H1 (cell line): ENCODE data around the gene PORCN. TPM values are rescaled to one million over a fixed set of nuclear protein-coding genes. Genes with fewer than 3 reads are reported as not detected.

ENCODE experiments used
- CTCF ChIA-PET: fragments of 300-600 bp; sonication (Branson Sonifier 250); formaldehyde crosslinking; loops from one replicate; lab custom pipeline; 2021; ENCODE audit not compliant: partially characterized antibody; lab: Charles Lee
- POLR2A ChIA-PET: fragments of 300-600 bp; sonication (Branson Sonifier 250); formaldehyde crosslinking; loops from one replicate; lab custom pipeline; 2021; ENCODE audit warnings: inconsistent platforms; ENCODE audit not compliant: partially characterized antibody; lab: Charles Lee
- DNase-seq, 2 experiments: peaks; one replicate each; pipeline versions ENCODE4 v3.0.0 to v3.0.0-alpha.2; 2010 to 2022; ENCODE audit warnings: low spot score in 2 of 2, low read depth in 1 of 2, mixed read lengths in 1 of 2
- FAIRE-seq: peaks from 2 replicates; lab custom pipeline; 2011; peaks lifted over from hg19 to GRCh38; lab: Jason Lieb, UNC
- H2AFZ ChIP-seq: 2 replicates; pipeline ENCODE4 v1.8.1; 2012; ENCODE audit warnings: low read length, inconsistent platforms
- H2AK5ac ChIP-seq: 2 replicates; pipeline ENCODE4 v1.6.1; 2013; ENCODE audit warnings: low read depth, low read length
- H2BK120ac ChIP-seq: replicated peaks from 2 replicates; pipeline ENCODE3; 2013; ENCODE audit warnings: low read depth, low read length, inconsistent platforms
- H2BK12ac ChIP-seq: 2 replicates; pipeline ENCODE4 v1.6.1; 2013; ENCODE audit warnings: low read depth, low read length
- H2BK15ac ChIP-seq: 2 replicates; pipeline ENCODE4 v1.6.1; 2013; ENCODE audit warnings: low read length
- H2BK20ac ChIP-seq: 2 replicates; pipeline ENCODE4 v1.6.1; 2013; ENCODE audit warnings: low read length
- H2BK5ac ChIP-seq: 2 replicates; pipeline ENCODE4 v1.6.1; 2013; ENCODE audit warnings: low read depth, low read length
- H3K14ac ChIP-seq: 2 replicates; pipeline ENCODE4 v1.6.1; 2013; ENCODE audit warnings: inconsistent platforms; ENCODE audit not compliant: insufficient read length
- H3K18ac ChIP-seq: 2 replicates; pipeline ENCODE4 v1.6.1; 2013; ENCODE audit warnings: low read length; ENCODE audit errors: extremely low read depth
- H3K23ac ChIP-seq: 2 replicates; pipeline ENCODE4 v1.6.1; 2013; ENCODE audit warnings: inconsistent platforms; ENCODE audit not compliant: insufficient read length
- H3K23me2 ChIP-seq: 2 replicates; pipeline ENCODE4 v1.6.1; 2013; ENCODE audit warnings: low read depth, low read length
- H3K27ac ChIP-seq: 2 replicates; pipeline ENCODE4 v1.6.1; 2011; ENCODE audit warnings: low read depth, low read length, inconsistent platforms
- H3K27me3 ChIP-seq, 4 experiments: replicated peaks in 1 of 4; 1 replicate in 1 of 4; 2 replicates in 3 of 4; pipeline versions ENCODE4 v1.6.1 to v1.8.1; 2011 to 2013; ENCODE audit warnings: low read length in 3 of 4, mild to moderate bottlenecking in 3 of 4, inconsistent platforms in 2 of 4, mixed read lengths in 2 of 4, moderate library complexity in 1 of 4; ENCODE audit not compliant: control insufficient read depth in 3 of 4, insufficient read depth in 3 of 4; ENCODE audit errors: extremely low read depth in 1 of 4
- H3K36me3 ChIP-seq, 4 experiments: 2 replicates each; pipeline versions ENCODE4 v1.6.1 to v1.8.1; 2011 to 2013; ENCODE audit warnings: mild to moderate bottlenecking in 4 of 4, low read length in 3 of 4, moderate library complexity in 2 of 4, control low read depth in 1 of 4, inconsistent platforms in 1 of 4; ENCODE audit not compliant: insufficient read depth in 4 of 4, control insufficient read depth in 2 of 4
- H3K4ac ChIP-seq: replicated peaks from 2 replicates; pipeline ENCODE3; 2013; ENCODE audit warnings: low read length, low read depth, mixed read lengths, inconsistent platforms; ENCODE audit not compliant: insufficient read length
- H3K4me1 ChIP-seq, 4 experiments: replicated peaks in 1 of 4; 1 replicate in 1 of 4; 2 replicates in 3 of 4; pipeline versions ENCODE4 v1.6.1 to v1.8.1; 2011 to 2013; ENCODE audit warnings: low read length in 3 of 4, inconsistent platforms in 2 of 4, mixed read lengths in 1 of 4; ENCODE audit not compliant: insufficient read depth in 4 of 4, control insufficient read depth in 3 of 4
- H3K4me2 ChIP-seq, 2 experiments: 2 replicates each; pipeline versions ENCODE4 v1.6.1 to v1.8.1; 2011 to 2013; ENCODE audit warnings: low read depth in 2 of 2, low read length in 2 of 2, control low read depth in 1 of 2, inconsistent platforms in 1 of 2, mild to moderate bottlenecking in 1 of 2; ENCODE audit not compliant: insufficient read depth in 1 of 2
- H3K4me3 ChIP-seq, 4 experiments: fragments of 200-600, 300-600 bp in 1 of 4; sonication (generic), shearing (Covaris generic), sonication (Bioruptor Twin) in 1 of 4; 2 replicates each; pipeline versions ENCODE4 v1.5.1 to v1.8.1; 2011 to 2016; ENCODE audit warnings: low read length in 4 of 4, low read depth in 3 of 4, control low read depth in 2 of 4, inconsistent platforms in 2 of 4, mild to moderate bottlenecking in 2 of 4, mixed read lengths in 1 of 4, moderate library complexity in 1 of 4; ENCODE audit not compliant: insufficient read depth in 2 of 4; ENCODE audit errors: extremely low read depth in 1 of 4
- H3K56ac ChIP-seq: replicated peaks from 2 replicates; pipeline ENCODE3; 2013; ENCODE audit warnings: low read depth, mild to moderate bottlenecking, mixed read lengths, low read length, inconsistent platforms; ENCODE audit not compliant: insufficient read length
- H3K79me1 ChIP-seq: 2 replicates; pipeline ENCODE4 v1.6.1; 2013; ENCODE audit warnings: low read depth, low read length, control low read depth
- H3K79me2 ChIP-seq, 2 experiments: 2 replicates each; pipeline versions ENCODE4 v1.6.1 to v1.8.1; 2012 to 2013; ENCODE audit warnings: low read length in 2 of 2, mild to moderate bottlenecking in 2 of 2, inconsistent platforms in 1 of 2; ENCODE audit not compliant: insufficient read depth in 2 of 2, control insufficient read depth in 1 of 2
- H3K9ac ChIP-seq, 4 experiments: replicated peaks in 1 of 4; 1 replicate in 1 of 4; 2 replicates in 3 of 4; pipeline versions ENCODE4 v1.6.1 to v1.8.1; 2011 to 2013; ENCODE audit warnings: low read depth in 3 of 4, low read length in 3 of 4, control low read depth in 2 of 4, mild to moderate bottlenecking in 2 of 4, moderate library complexity in 2 of 4, inconsistent platforms in 1 of 4; ENCODE audit errors: extremely low read depth in 1 of 4
- H3K9me3 ChIP-seq, 2 experiments: 2 replicates each; pipeline versions ENCODE4 v1.6.1 to v1.8.1; 2012 to 2013; ENCODE audit warnings: mild to moderate bottlenecking in 2 of 2, moderate library complexity in 2 of 2, control low read depth in 1 of 2, inconsistent platforms in 1 of 2, low read depth in 1 of 2, low read length in 1 of 2, mixed read lengths in 1 of 2; ENCODE audit not compliant: insufficient read depth in 2 of 2
- H4K20me1 ChIP-seq, 2 experiments: replicated peaks in 1 of 2; 2 replicates each; pipeline versions ENCODE3 to v1.8.1; 2011 to 2013; ENCODE audit warnings: inconsistent platforms in 2 of 2, low read length in 2 of 2, mild to moderate bottlenecking in 1 of 2; ENCODE audit not compliant: insufficient read depth in 2 of 2, control insufficient read depth in 1 of 2
- H4K5ac ChIP-seq: 2 replicates; pipeline ENCODE4 v1.6.1; 2013; ENCODE audit warnings: low read length, low read depth, mixed read lengths, inconsistent platforms; ENCODE audit not compliant: insufficient read length
- H4K8ac ChIP-seq: 2 replicates; pipeline ENCODE4 v1.8.0; 2013; ENCODE audit warnings: mild to moderate bottlenecking, moderate library complexity, low read length, inconsistent platforms; ENCODE audit not compliant: insufficient read depth; ENCODE audit errors: extremely low read depth
- H4K91ac ChIP-seq: replicated peaks from 2 replicates; pipeline ENCODE3; 2013; ENCODE audit warnings: low read length, mixed read lengths, inconsistent platforms; ENCODE audit not compliant: insufficient read length
- SP4 ChIP-seq: IDR thresholded peaks from 2 replicates; pipeline ENCODE4 v1.6.1; 2012; ENCODE audit warnings: low read length, inconsistent platforms
- TBP ChIP-seq: IDR thresholded peaks from 2 replicates; pipeline ENCODE4 v1.6.1; 2011; ENCODE audit warnings: low read depth, low read length, improper control_type of control experiment
- WGBS, 2 experiments: shearing (Covaris generic) in 1 of 2; methylation state at CpG; one replicate each; pipeline versions ENCODE4 v1.1.6 to v1.1.7; 2013 to 2015; ENCODE audit warnings: low lambda C conversion rate in 2 of 2, mixed read lengths in 2 of 2, inconsistent platforms in 1 of 2, low coverage in 1 of 2, missing lambda C conversion rate in 1 of 2; ENCODE audit not compliant: insufficient replicate concordance in 2 of 2, insufficient coverage in 1 of 2, insufficient read length in 1 of 2; ENCODE audit errors: extremely low coverage in 1 of 2, missing lambda C conversion rate in 1 of 2; 5-methylcytosine and 5-hydroxymethylcytosine counted together
- polyA plus RNA-seq, 7 experiments: library from polyadenylated mRNA; depleted of rRNA in 3 of 7; stranded (reverse) in 5 of 7; unstranded in 2 of 7; fragments of >200 nt in 5 of 7; fragments of 200-250 nt in 2 of 7; gene quantifications; 1 replicate in 5 of 7; 2 replicates in 1 of 7; 4 replicates in 1 of 7; pipeline versions ENCODE4 v1.2.1 to v1.2.3, GENCODE V29; 2011 to 2013; ENCODE audit warnings: missing spikeins in 2 of 7, mixed read lengths in 2 of 7
- total RNA-seq: library from RNA; stranded (reverse); fragmentation: NEBNext Ultra II Directional; extraction: Animal tissue kit (Norgen Biotek cat#: 25700); gene quantifications from 2 replicates; pipeline ENCODE4 v1.2.1, GENCODE V29; 2021

The PORCN gene
- total and polyA plus RNA-seq, 2 of the 8 experiments (the other 6 are each of a cell fraction or from before 2014, with no cell fraction given): 14.6 to 34.1 TPM

DNA sequence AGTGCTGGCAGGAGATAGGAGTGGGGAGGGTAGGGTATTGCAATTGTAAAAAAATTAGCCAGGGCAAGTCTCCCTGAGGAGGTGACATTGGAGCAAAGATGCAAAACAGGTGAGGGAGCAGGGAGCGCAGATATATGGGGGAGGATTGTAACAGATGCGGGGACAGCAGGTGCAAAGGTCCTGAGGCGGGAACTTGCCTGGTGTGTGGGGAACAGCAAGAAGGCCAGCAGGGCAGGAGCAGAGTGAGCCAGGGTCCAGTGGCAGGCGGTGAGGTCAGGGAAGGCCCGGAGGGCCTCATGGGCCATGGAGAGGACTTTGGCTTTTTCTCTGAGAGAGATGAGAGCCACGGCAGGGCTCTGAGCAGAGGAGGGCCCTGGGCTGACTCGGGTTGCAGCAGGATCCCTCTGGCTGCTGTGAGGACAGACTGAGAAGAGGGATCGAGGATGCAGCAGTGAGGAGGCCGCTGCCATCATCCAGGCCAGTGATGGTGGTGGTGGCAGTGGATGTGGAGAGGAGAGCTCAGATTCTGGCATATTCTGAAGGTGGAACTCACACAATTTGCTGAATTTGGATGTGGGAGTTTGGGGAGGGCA lies 6.2 kb downstream of the PORCN start:
- no peak for FAIRE-seq
- Histone ChIP-seq H3K4me2 (no peak overlapping the region), H3K9ac (no peak overlapping the region), H2BK15ac (no peak overlapping the region), H3K36me3 (peaks cover 0 to 2% (median 0%) of the 10 kb centered on the region in 4 experiments; a peak in 3 of 8 replicates), H3K14ac (no peak overlapping the region), H4K5ac (no peak overlapping the region), H3K23ac (no peak overlapping the region), H3K56ac (no peak overlapping the region), H4K91ac (no peak overlapping the region), H3K27ac (no peak overlapping the region), H3K9me3 (no peaks in the 10 kb centered on the region), H2BK12ac (no peak overlapping the region), H3K4me3 (no peak overlapping the region), H4K20me1 (no peaks in the 10 kb centered on the region), H2BK120ac (no peak overlapping the region), H3K27me3 (no peaks in the 10 kb centered on the region; a peak in 1 of 7 replicates), H3K79me1 (no peaks in the 10 kb centered on the region), H3K23me2 (no peaks in the 10 kb centered on the region; the same call in 1 of the 2 replicates), H2BK20ac (no peak overlapping the region), H2AFZ (no peak overlapping the region), H4K8ac (no peak overlapping the region), H2BK5ac (no peak overlapping the region), H3K4ac (no peak overlapping the region), H3K18ac (no peak overlapping the region), H3K4me1 (no peaks in the 10 kb centered on the region), H2AK5ac (no peak overlapping the region), H3K79me2 (no peaks in the 10 kb centered on the region)
- no peak for TF ChIP-seq TBP
- TF ChIP-seq SP4: no peak
- POLR2A ChIA-PET: no interaction called here
- WGBS, 2 experiments: 93% methylated on average over 6 of the region's 9 CpGs; no CpG with 5 or more reads in 1 of the 2 experiments
- no peak for DNase-seq
- CTCF ChIA-PET: no interaction called here
